SU-DHL-6 (cell line): ENCODE results near the gene FIS1.
A peak's percentile ranks its signal among the peaks of the same experiment; 100 is the strongest.

Experiments
- H2AFZ ChIP-seq: fragments of 200-600 bp; sonication (generic); 2 replicates; pipeline ENCODE4 v1.6.1; 2014; ENCODE audit warnings: low read depth, mild to moderate bottlenecking, moderate library complexity, mixed read lengths, antibody characterized with exemption, low read length; ENCODE audit not compliant: severe bottlenecking
- H3F3A ChIP-seq: fragments of 200-600 bp; shearing (Covaris generic); 2 replicates; pipeline ENCODE4 v1.6.0; 2016; ENCODE audit warnings: antibody characterized with exemption, mild to moderate bottlenecking; ENCODE audit not compliant: insufficient read depth
- H3K27ac ChIP-seq: fragments of 200-600 bp; sonication (generic); 2 replicates; pipeline ENCODE4 v1.5.1; 2016; ENCODE audit warnings: low read depth, mild to moderate bottlenecking, low read length, moderate library complexity, mixed read lengths
- H3K27me3 ChIP-seq: fragments of 200-600 bp; sonication (generic), shearing (Covaris generic); 2 replicates; pipeline ENCODE4 v1.6.0; 2014; ENCODE audit warnings: mild to moderate bottlenecking, low read length
- H3K36me3 ChIP-seq: fragments of 200-600 bp; sonication (generic); 2 replicates; pipeline ENCODE4 v1.6.1; 2014; ENCODE audit warnings: mild to moderate bottlenecking, low read length, mixed read lengths
- H3K4me2 ChIP-seq: fragments of 300-600, 200-600 bp; shearing (Covaris generic), sonication (generic); 2 replicates; pipeline ENCODE4 v1.6.0; 2014; ENCODE audit warnings: low read length, low read depth, mild to moderate bottlenecking; ENCODE audit not compliant: poor library complexity, severe bottlenecking
- H3K4me3 ChIP-seq: fragments of 200-600 bp; sonication (generic); 2 replicates; pipeline ENCODE4 v1.5.1; 2014; ENCODE audit warnings: antibody characterized with exemption, low read length, mild to moderate bottlenecking, mixed read lengths; ENCODE audit not compliant: insufficient read depth, poor library complexity, severe bottlenecking
- H3K79me2 ChIP-seq: fragments of 200-600 bp; sonication (generic); 2 replicates; pipeline ENCODE4 v1.6.1; 2014; ENCODE audit warnings: mild to moderate bottlenecking, low read length, moderate library complexity; ENCODE audit not compliant: insufficient read depth
- H3K9ac ChIP-seq: fragments of 200-600 bp; sonication (generic); 2 replicates; pipeline ENCODE4 v1.7.0; 2014; ENCODE audit warnings: mild to moderate bottlenecking, low read length
- H3K9me2 ChIP-seq: fragments of 200-600 bp; sonication (generic); replicated peaks from 2 replicates; pipeline ENCODE4 v1.6.1; 2014; ENCODE audit warnings: low read length; ENCODE audit not compliant: insufficient read depth
- H3K9me3 ChIP-seq: fragments of 200-600 bp; sonication (generic); 2 replicates; pipeline ENCODE4 v1.6.1; 2014; ENCODE audit warnings: low read length, mixed read lengths; ENCODE audit not compliant: insufficient read depth
- H4K20me1 ChIP-seq: fragments of 200-600 bp; sonication (generic); 2 replicates; pipeline ENCODE4 v1.6.1; 2014; ENCODE audit warnings: low read depth, mild to moderate bottlenecking, antibody characterized with exemption, low read length, moderate library complexity, mixed read lengths
- CTCF ChIP-seq: fragments of 200-600 bp; sonication (generic); IDR thresholded peaks from one replicate; pipeline ENCODE4 v1.5.1; 2017; ENCODE audit warnings: antibody characterized with exemption, mild to moderate bottlenecking, low read length, moderate library complexity; ENCODE audit not compliant: insufficient read depth, poor library complexity, severe bottlenecking
- EZH2phosphoT487 ChIP-seq: fragments of 200-600 bp; sonication (generic), shearing (Covaris generic); conservative IDR thresholded peaks from 2 replicates; pipeline ENCODE4 v1.6.1; 2018; ENCODE audit warnings: mild to moderate bottlenecking, antibody characterized with exemption, low read length, moderate library complexity, mixed read lengths

The FIS1 gene

DNA sequence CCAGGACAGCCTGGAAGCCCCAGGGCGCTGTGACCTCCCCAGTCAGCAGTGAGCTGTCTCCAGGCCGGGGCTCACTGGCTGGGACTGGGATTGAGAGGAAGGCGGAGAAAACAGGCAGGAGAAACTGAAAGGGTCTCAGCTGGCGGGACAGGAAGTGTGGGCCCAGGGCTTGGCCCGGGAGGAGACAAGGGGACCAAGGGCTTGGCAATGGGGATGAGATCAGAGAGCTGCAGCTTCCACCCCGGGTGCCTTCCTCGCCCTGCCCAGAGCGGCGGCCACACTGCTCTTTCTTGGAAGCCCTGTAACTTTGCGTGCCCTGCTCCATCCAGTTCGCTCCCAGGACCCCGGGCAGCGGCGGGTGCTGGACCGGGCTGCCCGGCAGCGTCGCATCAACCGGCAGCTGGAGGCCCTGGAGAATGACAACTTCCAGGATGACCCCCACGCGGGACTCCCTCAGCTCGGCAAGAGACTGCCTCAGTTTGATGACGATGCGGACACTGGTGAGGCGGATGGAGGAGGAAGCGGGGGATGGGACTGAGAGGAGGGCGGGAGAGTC, 22.5 kb downstream of the FIS1 start:
- Histone ChIP-seq H3F3A (no peaks in the 10 kb centered on the region), H3K27me3 (no peaks in the 10 kb centered on the region), H3K27ac (no peak overlapping the region), H4K20me1 (no peaks in the 10 kb centered on the region), H3K4me3 (no peak overlapping the region), H3K36me3 (no peaks in the 10 kb centered on the region), H3K9me3 (no peaks in the 10 kb centered on the region), H3K9ac (no peak overlapping the region), H3K79me2 (peaks cover 9% of the 10 kb centered on the region), H3K9me2 (no peaks in the 10 kb centered on the region), H2AFZ (no peak overlapping the region), H3K4me2 (no peak overlapping the region)
- TF ChIP-seq CTCF (no peak), EZH2phosphoT487 (no peak)

DNA sequence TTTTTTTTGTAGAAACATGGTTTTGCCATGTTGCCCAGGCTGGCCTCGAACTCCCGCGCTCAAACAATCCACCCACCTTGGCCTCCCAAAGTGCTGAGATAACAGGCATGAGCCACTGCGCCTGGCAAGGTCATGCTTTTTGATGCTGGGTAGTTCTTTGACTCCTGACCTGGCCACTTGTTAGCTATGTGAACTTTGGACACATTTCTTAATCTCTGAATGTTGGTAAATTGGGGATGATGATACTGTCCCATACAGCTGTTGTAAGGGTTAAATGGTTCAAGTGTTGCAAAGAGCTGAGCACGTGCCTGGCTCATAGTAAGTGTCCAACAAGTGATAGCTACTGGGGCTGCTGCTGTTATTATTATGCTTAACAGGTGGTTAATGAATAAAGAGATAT, 24.6 kb downstream of the FIS1 start:
- Histone ChIP-seq H3K4me2 (no peak overlapping the region), H3K9ac (no peak overlapping the region), H3K9me3 (no peaks in the 10 kb centered on the region), H3K27me3 (no peaks in the 10 kb centered on the region), H3K9me2 (no peaks in the 10 kb centered on the region), H3K4me3 (no peak overlapping the region), H3K79me2 (peaks cover 9% of the 10 kb centered on the region), H3K27ac (no peak overlapping the region), H2AFZ (no peak overlapping the region), H3F3A (no peaks in the 10 kb centered on the region), H4K20me1 (no peaks in the 10 kb centered on the region), H3K36me3 (no peaks in the 10 kb centered on the region)
- TF ChIP-seq EZH2phosphoT487 (no peak), CTCF (no peak)

DNA sequence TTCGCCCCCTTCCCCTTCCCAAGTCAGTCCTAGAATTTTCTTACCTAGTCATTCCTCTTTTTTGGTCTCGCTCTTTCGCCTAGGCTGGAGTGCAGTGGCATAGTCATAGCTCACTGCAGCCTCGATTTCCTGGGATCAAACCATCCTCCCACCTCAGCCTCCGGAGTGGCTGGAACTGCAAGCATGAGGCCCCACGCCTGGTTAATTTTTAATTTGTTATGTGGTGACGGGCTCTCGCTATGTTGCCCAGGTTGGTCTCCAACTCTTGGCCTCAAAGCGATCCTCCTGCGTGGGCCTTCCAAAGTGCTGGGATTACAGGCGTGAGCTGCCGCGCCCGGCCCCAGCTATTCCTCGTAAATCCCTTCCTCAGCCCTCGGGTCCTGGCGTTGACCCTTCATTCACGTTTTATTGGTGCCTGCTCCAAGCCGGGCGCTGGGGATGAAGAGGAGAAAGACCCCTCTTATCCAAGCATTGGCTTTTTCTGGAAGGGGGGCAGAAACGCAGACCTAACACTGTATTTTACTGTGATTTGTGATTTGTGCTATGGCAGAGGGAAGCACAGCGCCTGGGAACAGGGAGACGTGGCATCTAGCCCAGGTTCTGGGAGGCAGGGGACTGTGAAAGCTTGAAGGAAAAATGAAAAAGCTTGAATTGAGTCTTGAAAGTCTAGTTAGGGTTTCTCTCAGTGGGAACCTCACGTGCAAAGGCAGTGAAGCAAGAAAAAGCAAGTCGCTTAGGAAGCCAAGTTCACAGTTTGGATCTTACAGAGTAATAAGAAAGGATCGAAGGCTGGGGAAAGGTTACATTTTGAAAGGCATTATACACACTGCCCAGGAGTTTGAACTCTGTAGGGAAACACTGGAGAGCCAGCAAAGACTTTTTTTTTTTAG, 26.4 kb downstream of the FIS1 start:
- peak overlapping the region; percentile 81 for H3K4me2 ChIP-seq
- no peaks in the 10 kb centered on the region for H3F3A ChIP-seq
- H3K9me2 ChIP-seq, result no peaks in the 10 kb centered on the region
- H3K36me3 ChIP-seq, result no peaks in the 10 kb centered on the region
- H4K20me1 ChIP-seq, result no peaks in the 10 kb centered on the region
- H3K4me3 ChIP-seq, result peak overlapping the region; percentile 72
- peak overlapping the region; percentile 70 for H3K9ac ChIP-seq
- H2AFZ ChIP-seq, result peak overlapping the region; percentile 32
- no peaks in the 10 kb centered on the region for H3K27me3 ChIP-seq
- H3K27ac ChIP-seq, result no peak overlapping the region
- H3K9me3 ChIP-seq, result no peaks in the 10 kb centered on the region
- peaks cover 9% of the 10 kb centered on the region for H3K79me2 ChIP-seq
- no peak for TF ChIP-seq EZH2phosphoT487
- no peak for TF ChIP-seq CTCF
